Measurements from ENCODE around the gene LRRC4C. TPM values are rescaled to one million over a fixed set of nuclear protein-coding genes. Genes with fewer than 3 reads are reported as not detected.

LRRC4C gene
- total RNA-seq, 1 donor from 2014 or later: 14.0 TPM

GRCh38 chr11:40133498-40133897, 1326.0 kb downstream of the LRRC4C start:
- no peak overlapping the region for H3K27ac Mint-ChIP-seq
- no peak for DNase-seq (ENCODE audit: extremely low spot score, unreplicated experiment)
- H3K36me3 Mint-ChIP-seq: no peaks in the 10 kb centered on the region
- H3K27me3 Mint-ChIP-seq: peaks cover 10% of the 10 kb centered on the region
- H3K4me1 Mint-ChIP-seq (ENCODE audit: unreplicated experiment): peaks cover 26% of the 10 kb centered on the region
- H3K9me3 Mint-ChIP-seq: no peaks in the 10 kb centered on the region
- TF ChIP-seq CTCF (conservative IDR thresholded peaks at IDR 0.05): no peak
- no peak overlapping the region for H3K4me3 Mint-ChIP-seq

GRCh38 chr11:40132912-40133311, 1326.5 kb downstream of the LRRC4C start:
- peaks cover 26% of the 10 kb centered on the region for H3K4me1 Mint-ChIP-seq (ENCODE audit: unreplicated experiment)
- H3K4me3 Mint-ChIP-seq: no peak overlapping the region
- DNase-seq (ENCODE audit: extremely low spot score, unreplicated experiment): no peak
- H3K27ac Mint-ChIP-seq: no peak overlapping the region
- TF ChIP-seq CTCF (conservative IDR thresholded peaks at IDR 0.05): no peak
- peaks cover 10% of the 10 kb centered on the region for H3K27me3 Mint-ChIP-seq
- no peaks in the 10 kb centered on the region for H3K36me3 Mint-ChIP-seq
- no peaks in the 10 kb centered on the region for H3K9me3 Mint-ChIP-seq

- H3K4me3 Mint-ChIP-seq: no peak overlapping the region
- peaks cover 10% of the 10 kb centered on the region for H3K27me3 Mint-ChIP-seq
- TF ChIP-seq CTCF (conservative IDR thresholded peaks at IDR 0.05): peak; percentile 63
- H3K36me3 Mint-ChIP-seq: no peaks in the 10 kb centered on the region
- no peak for DNase-seq (ENCODE audit: extremely low spot score, unreplicated experiment)
- H3K4me1 Mint-ChIP-seq (ENCODE audit: unreplicated experiment): peaks cover 26% of the 10 kb centered on the region
- H3K9me3 Mint-ChIP-seq: no peaks in the 10 kb centered on the region
- no peak overlapping the region for H3K27ac Mint-ChIP-seq
Measured at GRCh38 chr11:40130427-40130826, 1329.0 kb downstream of the LRRC4C start.

- H3K27me3 Mint-ChIP-seq: peaks cover 6% of the 10 kb centered on the region
- H3K4me1 Mint-ChIP-seq (ENCODE audit: unreplicated experiment): peaks cover 21% of the 10 kb centered on the region
- H3K36me3 Mint-ChIP-seq: no peaks in the 10 kb centered on the region
- H3K27ac Mint-ChIP-seq: no peak overlapping the region
- H3K9me3 Mint-ChIP-seq: peaks cover 3% of the 10 kb centered on the region
- no peak for DNase-seq (ENCODE audit: extremely low spot score, unreplicated experiment)
- H3K4me3 Mint-ChIP-seq: no peak overlapping the region
- peak; percentile 72 for TF ChIP-seq CTCF (conservative IDR thresholded peaks at IDR 0.05)
Measured at GRCh38 chr11:40129266-40129665, 1330.2 kb downstream of the LRRC4C start.

GRCh38 chr11:40125054-40125453, 1334.4 kb downstream of the LRRC4C start:
- Mint-ChIP-seq H3K36me3 (no peaks in the 10 kb centered on the region), H3K4me3 (no peak overlapping the region), H3K27me3 (no peaks in the 10 kb centered on the region), H3K4me1 (ENCODE audit: unreplicated experiment) (peaks cover 4% of the 10 kb centered on the region), H3K9me3 (peaks cover 4% of the 10 kb centered on the region), H3K27ac (no peak overlapping the region)
- no peak for DNase-seq (ENCODE audit: extremely low spot score, unreplicated experiment)
- TF ChIP-seq CTCF (conservative IDR thresholded peaks at IDR 0.05): peak; percentile 70

- no peak for DNase-seq (ENCODE audit: extremely low spot score, unreplicated experiment)
- Mint-ChIP-seq H3K9me3 (peaks cover 4% of the 10 kb centered on the region), H3K36me3 (peaks cover 9% of the 10 kb centered on the region), H3K27me3 (no peaks in the 10 kb centered on the region), H3K4me3 (no peak overlapping the region), H3K4me1 (ENCODE audit: unreplicated experiment) (no peaks in the 10 kb centered on the region), H3K27ac (no peak overlapping the region)
- no peak for TF ChIP-seq CTCF (conservative IDR thresholded peaks at IDR 0.05)
Measured at GRCh38 chr11:40119661-40120060, 1339.8 kb downstream of the LRRC4C start.
